Measurements from ENCODE around the gene RTRAF. TPM values are rescaled to one million over a fixed set of nuclear protein-coding genes. Genes with fewer than 3 reads are reported as not detected.

Gene RTRAF
- total and polyA plus RNA-seq, 9 of the 15 experiments (the other 6 are each of a cell fraction or from before 2014, with no cell fraction given), result 126 to 204 (median 155) TPM

DNA sequence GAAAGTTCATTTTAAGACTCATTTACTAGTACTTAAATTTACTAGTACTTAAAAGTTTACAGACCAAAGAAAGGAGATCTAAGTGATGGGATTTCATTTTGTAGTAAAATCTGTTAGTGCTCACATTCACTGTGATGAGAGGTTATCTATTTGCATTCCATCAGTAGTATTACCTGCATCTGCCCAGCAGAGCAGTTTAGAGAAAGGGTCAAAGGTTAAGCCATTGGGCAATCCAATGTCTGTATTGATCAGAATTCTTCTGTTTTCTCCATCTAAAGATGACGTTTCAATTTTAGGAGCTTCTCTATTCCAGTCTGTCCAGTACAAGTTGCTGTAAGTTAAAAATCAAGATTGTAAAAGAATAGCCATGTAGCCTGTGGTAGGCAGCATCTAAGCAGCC is 18.3 kb downstream of the RTRAF start:
- in situ Hi-C loops (cut with MboI) (no loop called here), intact Hi-C loops (cut with micrococcal nuclease) (loop anchor here (5.0 kb wide), 1 partner anchor 65 kb away; no protein-coding TSS in a partner anchor)
- Histone ChIP-seq H3K9me1 (ENCODE audit: control insufficient read depth, insufficient read depth, low read length) (no peaks in the 10 kb centered on the region), H3K79me2 (ENCODE audit: control insufficient read depth, insufficient read depth, low read length) (no peaks in the 10 kb centered on the region), H4K20me1 (replicated peaks; ENCODE audit: control insufficient read depth, insufficient read depth, low read length) (no peaks in the 10 kb centered on the region), H3K36me3 (ENCODE audit: control insufficient read depth, insufficient read depth, low read length) (peaks cover 86% of the 10 kb centered on the region), H2AFZ (ENCODE audit: low read depth, low read length) (no peak overlapping the region), H3K9ac (ENCODE audit: insufficient read depth in 1 of 2, low read depth in 2 of 2, low read length in 2 of 2) (no peak overlapping the region), H3K27ac (ENCODE audit: extremely low read depth, low read depth, low read length) (no peak overlapping the region), H3K4me1 (replicated peaks in 1 of 2; ENCODE audit: control insufficient read depth in 2 of 2, insufficient read depth in 2 of 2, low read length in 2 of 2) (no peaks in the 10 kb centered on the region), H3K4me2 (ENCODE audit: insufficient read depth, low read length) (no peak overlapping the region), H3K4me3 (no peak overlapping the region), H3K27me3 (ENCODE audit: control insufficient read depth in 2 of 2, insufficient read depth in 2 of 2, low read length in 2 of 2) (no peaks in the 10 kb centered on the region), H3K9me3 (replicated peaks; ENCODE audit: control insufficient read depth, insufficient read depth, low read depth, low read length) (no peaks in the 10 kb centered on the region)
- 75% methylated on average over 1 of the region's 1 CpG for WGBS (ENCODE audit: insufficient coverage, low coverage, missing lambda C conversion rate)
- POLR2A ChIA-PET, result no interaction called here
- FAIRE-seq (no peak), DNase-seq (ENCODE audit: extremely low read depth in 1 of 4, low spot score in 3 of 4) (no peak), ATAC-seq (no peak)
- CTCF ChIA-PET (ENCODE audit: low intra/inter-chr PET ratio), result no interaction called here
- no TSS peak for BruUV-seq (replicated peaks)
- TF ChIP-seq NFIX (CRISPR knock-in tag; IDR thresholded peaks at IDR 0.05; ENCODE audit: low read depth) (no peak), CTCFL (IDR thresholded peaks at IDR 0.05; ENCODE audit: borderline replicate concordance, insufficient read depth, low read depth, low read length, poor library complexity, severe bottlenecking) (no peak), ZC3H8 (IDR thresholded peaks at IDR 0.05) (no peak), TEAD4 (IDR thresholded peaks at IDR 0.05; ENCODE audit: low read length) (no peak), TEAD4 (CRISPR knock-in tag; IDR thresholded peaks at IDR 0.05; ENCODE audit: borderline replicate concordance) (no peak), ZZZ3 (IDR thresholded peaks at IDR 0.05) (no peak), SETDB1 (IDR thresholded peaks at IDR 0.05; ENCODE audit: low read length) (no peak), SP2 (IDR thresholded peaks at IDR 0.05; ENCODE audit: extremely low read depth, low read depth, low read length, poor library complexity, severe bottlenecking) (no peak), BRD4 (IDR thresholded peaks at IDR 0.05) (no peak), PTTG1 (tag; IDR thresholded peaks at IDR 0.05; ENCODE audit: low read depth) (no peak), HNRNPUL1 (IDR thresholded peaks at IDR 0.05; ENCODE audit: low read length) (no peak), ZNF785 (CRISPR knock-in tag; IDR thresholded peaks at IDR 0.05) (no peak), SNIP1 (IDR thresholded peaks at IDR 0.05; ENCODE audit: low read depth) (no peak), ZC3H4 (CRISPR knock-in tag; IDR thresholded peaks at IDR 0.05; ENCODE audit: borderline replicate concordance) (no peak), CXXC5 (CRISPR knock-in tag; IDR thresholded peaks at IDR 0.05) (no peak), CEBPG (CRISPR knock-in tag; IDR thresholded peaks at IDR 0.05) (no peak), CEBPG (tag; conservative IDR thresholded peaks at IDR 0.05 in 1 of 2, IDR thresholded peaks at IDR 0.05 in 1 of 2) (no peak), TEAD1 (CRISPR knock-in tag; IDR thresholded peaks at IDR 0.05) (no peak), ETS1 (conservative IDR thresholded peaks at IDR 0.05; ENCODE audit: control insufficient read depth, low read depth, low read length) (no peak), JUNB (CRISPR knock-in tag; conservative IDR thresholded peaks at IDR 0.05) (no peak), ZSCAN29 (IDR thresholded peaks at IDR 0.05) (no peak)
- TF ChIP-seq, protein P1, sequence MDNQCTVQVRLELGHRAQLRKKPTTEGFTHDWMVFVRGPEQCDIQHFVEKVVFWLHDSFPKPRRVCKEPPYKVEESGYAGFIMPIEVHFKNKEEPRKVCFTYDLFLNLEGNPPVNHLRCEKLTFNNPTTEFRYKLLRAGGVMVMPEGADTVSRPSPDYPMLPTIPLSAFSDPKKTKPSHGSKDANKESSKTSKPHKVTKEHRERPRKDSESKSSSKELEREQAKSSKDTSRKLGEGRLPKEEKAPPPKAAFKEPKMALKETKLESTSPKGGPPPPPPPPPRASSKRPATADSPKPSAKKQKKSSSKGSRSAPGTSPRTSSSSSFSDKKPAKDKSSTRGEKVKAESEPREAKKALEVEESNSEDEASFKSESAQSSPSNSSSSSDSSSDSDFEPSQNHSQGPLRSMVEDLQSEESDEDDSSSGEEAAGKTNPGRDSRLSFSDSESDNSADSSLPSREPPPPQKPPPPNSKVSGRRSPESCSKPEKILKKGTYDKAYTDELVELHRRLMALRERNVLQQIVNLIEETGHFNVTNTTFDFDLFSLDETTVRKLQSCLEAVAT (IDR thresholded peaks at IDR 0.05), result no peak

Measured in K562 (cell line).